ENCODE measurements around the gene RICTOR.
A peak's percentile ranks its signal among the peaks of the same experiment; 100 is the strongest.

The RICTOR gene

GRCh38 chr5:39076101-39076756 lies 2.0 kb upstream of the RICTOR start:
- H3K4me1 ChIP-seq (ENCODE audit: control insufficient read depth, insufficient read depth, low read length) = peaks cover 18% of the 10 kb centered on the region; the same call in 1 of the 2 replicates
- H3K36me3 ChIP-seq (ENCODE audit: control insufficient read depth in 2 of 2, insufficient read depth in 1 of 2, low read length in 2 of 2) = no peaks in the 10 kb centered on the region; a peak in 1 of 3 replicates
- H3K4me3 ChIP-seq (ENCODE audit: low read depth, low read length) = no peak overlapping the region
- no peak overlapping the region for H3K27ac ChIP-seq (ENCODE audit: extremely low read depth, low read depth, low read length)
- TF ChIP-seq PRDM6 (tag by site-specific recombination; IDR thresholded peaks at IDR 0.05) = peak; percentile 80
- no peak for TF ChIP-seq PRDM1 (tag by site-specific recombination; IDR thresholded peaks at IDR 0.05)
- ChIA-PET POLR2A (no interaction called here), CTCF (interaction anchor here (0.6 to 1.7 kb wide), 3 partner anchors 14 to 155 kb away, joined by 3 to 5 read pairs (median 5); no protein-coding TSS in a partner anchor)
- no peaks in the 10 kb centered on the region for H3K9me3 ChIP-seq (ENCODE audit: control insufficient read depth, insufficient read depth, low read depth, low read length)

GRCh38 chr5:39073767-39074016 lies 507 bp downstream of the RICTOR start:
- Histone ChIP-seq H3K9me3 (ENCODE audit: control insufficient read depth, insufficient read depth, low read depth, low read length) (no peaks in the 10 kb centered on the region), H3K4me1 (ENCODE audit: control insufficient read depth, insufficient read depth, low read length) (peaks cover 18% of the 10 kb centered on the region; the same call in 1 of the 2 replicates), H3K4me3 (ENCODE audit: low read depth, low read length) (peak overlapping the region; percentile 100), H3K27ac (ENCODE audit: extremely low read depth, low read depth, low read length) (peak overlapping the region; percentile 98), H3K36me3 (ENCODE audit: control insufficient read depth in 2 of 2, insufficient read depth in 1 of 2, low read length in 2 of 2) (peaks cover 0 to under 1% of the 10 kb centered on the region in 2 experiments; a peak in 2 of 3 replicates)
- TF ChIP-seq, protein P1, sequence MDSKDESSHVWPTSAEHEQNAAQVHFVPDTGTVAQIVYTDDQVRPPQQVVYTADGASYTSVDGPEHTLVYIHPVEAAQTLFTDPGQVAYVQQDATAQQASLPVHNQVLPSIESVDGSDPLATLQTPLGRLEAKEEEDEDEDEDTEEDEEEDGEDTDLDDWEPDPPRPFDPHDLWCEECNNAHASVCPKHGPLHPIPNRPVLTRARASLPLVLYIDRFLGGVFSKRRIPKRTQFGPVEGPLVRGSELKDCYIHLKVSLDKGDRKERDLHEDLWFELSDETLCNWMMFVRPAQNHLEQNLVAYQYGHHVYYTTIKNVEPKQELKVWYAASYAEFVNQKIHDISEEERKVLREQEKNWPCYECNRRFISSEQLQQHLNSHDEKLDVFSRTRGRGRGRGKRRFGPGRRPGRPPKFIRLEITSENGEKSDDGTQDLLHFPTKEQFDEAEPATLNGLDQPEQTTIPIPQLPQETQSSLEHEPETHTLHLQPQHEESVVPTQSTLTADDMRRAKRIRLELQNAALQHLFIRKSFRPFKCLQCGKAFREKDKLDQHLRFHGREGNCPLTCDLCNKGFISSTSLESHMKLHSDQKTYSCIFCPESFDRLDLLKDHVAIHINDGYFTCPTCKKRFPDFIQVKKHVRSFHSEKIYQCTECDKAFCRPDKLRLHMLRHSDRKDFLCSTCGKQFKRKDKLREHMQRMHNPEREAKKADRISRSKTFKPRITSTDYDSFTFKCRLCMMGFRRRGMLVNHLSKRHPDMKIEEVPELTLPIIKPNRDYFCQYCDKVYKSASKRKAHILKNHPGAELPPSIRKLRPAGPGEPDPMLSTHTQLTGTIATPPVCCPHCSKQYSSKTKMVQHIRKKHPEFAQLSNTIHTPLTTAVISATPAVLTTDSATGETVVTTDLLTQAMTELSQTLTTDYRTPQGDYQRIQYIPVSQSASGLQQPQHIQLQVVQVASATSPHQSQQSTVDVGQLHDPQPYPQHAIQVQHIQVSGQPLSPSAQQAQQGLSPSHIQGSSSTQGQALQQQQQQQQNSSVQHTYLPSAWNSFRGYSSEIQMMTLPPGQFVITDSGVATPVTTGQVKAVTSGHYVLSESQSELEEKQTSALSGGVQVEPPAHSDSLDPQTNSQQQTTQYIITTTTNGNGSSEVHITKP (tag by site-specific recombination; IDR thresholded peaks at IDR 0.05) = 0 out of 2 replicates have a peak, but pooled peaks have one; percentile 13
- TF ChIP-seq, protein P2, sequence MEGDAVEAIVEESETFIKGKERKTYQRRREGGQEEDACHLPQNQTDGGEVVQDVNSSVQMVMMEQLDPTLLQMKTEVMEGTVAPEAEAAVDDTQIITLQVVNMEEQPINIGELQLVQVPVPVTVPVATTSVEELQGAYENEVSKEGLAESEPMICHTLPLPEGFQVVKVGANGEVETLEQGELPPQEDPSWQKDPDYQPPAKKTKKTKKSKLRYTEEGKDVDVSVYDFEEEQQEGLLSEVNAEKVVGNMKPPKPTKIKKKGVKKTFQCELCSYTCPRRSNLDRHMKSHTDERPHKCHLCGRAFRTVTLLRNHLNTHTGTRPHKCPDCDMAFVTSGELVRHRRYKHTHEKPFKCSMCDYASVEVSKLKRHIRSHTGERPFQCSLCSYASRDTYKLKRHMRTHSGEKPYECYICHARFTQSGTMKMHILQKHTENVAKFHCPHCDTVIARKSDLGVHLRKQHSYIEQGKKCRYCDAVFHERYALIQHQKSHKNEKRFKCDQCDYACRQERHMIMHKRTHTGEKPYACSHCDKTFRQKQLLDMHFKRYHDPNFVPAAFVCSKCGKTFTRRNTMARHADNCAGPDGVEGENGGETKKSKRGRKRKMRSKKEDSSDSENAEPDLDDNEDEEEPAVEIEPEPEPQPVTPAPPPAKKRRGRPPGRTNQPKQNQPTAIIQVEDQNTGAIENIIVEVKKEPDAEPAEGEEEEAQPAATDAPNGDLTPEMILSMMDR (tag by site-specific recombination; IDR thresholded peaks at IDR 0.05) = 0 out of 2 replicates have a peak, but pooled peaks have one; percentile 4
- 0 out of 2 replicates have a peak, but pooled peaks have one; percentile 7 for TF ChIP-seq SP3 (tag by site-specific recombination; IDR thresholded peaks at IDR 0.05)
- TF ChIP-seq KLF8 (tag by site-specific recombination; IDR thresholded peaks at IDR 0.05) = no peak
- TF ChIP-seq ZXDB (tag by site-specific recombination; IDR thresholded peaks at IDR 0.05) = 0 out of 2 replicates have a peak, but pooled peaks have one; percentile 1
- TF ChIP-seq ZNF23 (tag by site-specific recombination; IDR thresholded peaks at IDR 0.05; ENCODE audit: borderline replicate concordance) = no peak
- no peak for TF ChIP-seq ZNF148 (tag by site-specific recombination; IDR thresholded peaks at IDR 0.05; ENCODE audit: borderline replicate concordance)
- TF ChIP-seq ZBTB17 (tag by site-specific recombination; IDR thresholded peaks at IDR 0.05) = peak; percentile 6; the same call in 1 of the 2 replicates
- 0 out of 2 replicates have a peak, but pooled peaks have one; percentile 77 for TF ChIP-seq ZBTB8A (tag by site-specific recombination; IDR thresholded peaks at IDR 0.05)
- ChIA-PET POLR2A (no interaction called here), CTCF (no interaction called here)
